Erythroblast (primary cell): ENCODE measurements around the gene GPC5.

ENCODE experiments used
- GATA1 ChIP-seq: IDR thresholded peaks from 2 replicates; pipeline ENCODE4 v1.6.1; 2011; ENCODE audit warnings: low read depth, mild to moderate bottlenecking, control low read depth, low read length, moderate library complexity
- POLR2A ChIP-seq: IDR thresholded peaks from 2 replicates; pipeline ENCODE4 v1.6.1; 2011; ENCODE audit warnings: mild to moderate bottlenecking, low read length

- TF ChIP-seq POLR2A (no peak), GATA1 (no peak)
Measured at GRCh38 chr13:92251671-92252210, 853.3 kb downstream of the GPC5 start.
